GM12864 (cell line): ENCODE measurements around the gene KDM1B.
"Not testable (repeated sequence)": the region's sequence is repeated elsewhere in the genome, so short reads cannot be mapped to it uniquely, and the experiment has no call there.

Source experiments
- DNase-seq: peaks from one replicate; pipeline ENCODE4 v3.0.0-alpha.2; 2011; ENCODE audit warnings: low read depth
- H3K4me3 ChIP-seq: 2 replicates; pipeline ENCODE4 v1.5.1; 2011; ENCODE audit warnings: mild to moderate bottlenecking, low read depth, low read length, control low read depth
- CTCF ChIP-seq: IDR thresholded peaks from 2 replicates; pipeline ENCODE4 v1.5.1; 2011; ENCODE audit warnings: low read depth, mild to moderate bottlenecking, moderate library complexity, low read length, control low read depth, inconsistent platforms; ENCODE audit errors: missing control alignments

The KDM1B gene

GRCh38 chr6:18189196-18189595, 34.0 kb downstream of the KDM1B start:
- no peak overlapping the region for H3K4me3 ChIP-seq
- TF ChIP-seq CTCF: no peak
- no peak for DNase-seq

GRCh38 chr6:18192026-18192425, 36.8 kb downstream of the KDM1B start:
- TF ChIP-seq CTCF: no peak
- H3K4me3 ChIP-seq: no peak overlapping the region
- DNase-seq: no peak

DNA sequence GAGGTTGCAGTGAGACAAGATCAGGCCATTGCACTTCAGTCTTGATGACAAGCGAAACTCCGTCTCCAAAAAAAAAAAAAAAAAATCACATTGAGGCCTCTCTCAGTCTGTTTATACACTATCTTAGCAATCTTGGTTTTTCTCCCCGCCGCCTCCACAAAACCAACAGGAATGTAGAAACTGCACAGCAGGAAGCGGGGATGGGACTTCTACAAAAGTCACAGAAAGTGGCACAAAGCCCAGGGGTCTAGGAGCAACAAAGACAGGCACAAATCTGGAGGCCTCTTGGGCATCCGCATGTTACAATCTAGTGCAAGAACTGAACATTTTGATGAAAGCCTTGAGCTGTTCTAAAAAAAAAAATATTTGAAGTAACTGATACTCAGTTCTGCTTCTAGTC, 48.6 kb downstream of the KDM1B start:
- no peak overlapping the region for H3K4me3 ChIP-seq
- TF ChIP-seq CTCF: no peak
- no peak for DNase-seq

- H3K4me3 ChIP-seq: no peak overlapping the region
- TF ChIP-seq CTCF: no peak
- no peak for DNase-seq
Observed at GRCh38 chr6:18204691-18205090, 49.5 kb downstream of the KDM1B start.

DNA sequence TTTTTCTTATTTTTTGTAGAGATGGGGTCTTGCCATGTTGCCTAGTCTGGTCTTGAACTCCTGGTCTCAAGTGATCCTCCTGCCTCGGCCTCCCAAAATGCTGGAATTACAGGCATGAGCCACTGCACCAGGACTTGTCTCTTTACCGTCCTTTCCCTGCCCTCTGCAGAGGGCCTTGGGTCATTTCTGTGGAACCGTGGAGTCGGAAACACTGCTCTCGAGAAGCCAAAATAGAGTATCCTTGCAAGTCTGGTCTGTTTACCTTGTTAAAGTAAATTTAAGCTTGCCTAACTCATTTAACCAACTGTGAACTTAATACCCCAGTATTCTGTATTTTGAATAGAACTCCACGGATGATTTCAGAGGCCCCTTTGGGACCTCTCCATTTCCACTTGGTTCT, 51.4 kb downstream of the KDM1B start:
- no peak for TF ChIP-seq CTCF
- no peak for DNase-seq
- H3K4me3 ChIP-seq: no peak overlapping the region

- no peak for DNase-seq
- no peak overlapping the region for H3K4me3 ChIP-seq
- no peak for TF ChIP-seq CTCF
Observed at GRCh38 chr6:18207438-18207837, 52.2 kb downstream of the KDM1B start.

DNA sequence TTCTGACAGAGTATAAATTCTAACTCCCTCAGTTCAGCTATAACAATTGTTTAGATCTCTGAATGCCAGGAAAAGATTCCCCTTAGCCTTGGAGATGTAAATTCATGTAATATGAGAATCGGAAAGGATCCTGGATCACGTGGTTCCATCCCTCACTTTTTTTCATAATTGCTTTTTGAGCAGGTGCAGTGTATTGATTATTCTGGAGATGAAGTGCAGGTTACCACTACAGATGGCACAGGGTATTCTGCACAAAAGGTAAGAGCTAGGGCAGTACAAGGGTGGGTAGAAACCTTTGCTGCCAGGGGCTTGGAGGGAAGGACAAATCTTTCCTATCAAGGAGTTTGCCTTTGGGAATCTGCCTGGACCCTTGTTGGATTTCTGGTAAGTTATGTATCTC, 52.7 kb downstream of the KDM1B start:
- TF ChIP-seq CTCF: no peak
- no peak for DNase-seq
- H3K4me3 ChIP-seq: no peak overlapping the region

- not testable (repeated sequence) for H3K4me3 ChIP-seq, DNase-seq
Observed at GRCh38 chr6:18208778-18209177, 53.6 kb downstream of the KDM1B start.
